Tibial artery (tissue), 4 donors: ENCODE results near the gene ZFR.
"Not testable (repeated sequence)": the region's sequence is repeated elsewhere in the genome, so short reads cannot be mapped to it uniquely, and the experiment has no call there.

Source experiments
- DNase-seq, 2 donors: peaks; one replicate each; pipeline ENCODE4 v3.0.0-alpha.2; 2019
- H3K27ac ChIP-seq, 2 donors: fragments of 200-600 bp; sonication (generic) in 1 of 2; 1 replicate in 1 of 2; 2 replicates in 1 of 2; pipeline ENCODE4 v1.5.1; 2018 to 2019; ENCODE audit warnings: mild to moderate bottlenecking in 1 of 2
- H3K27me3 ChIP-seq, 2 donors: fragments of 200-600 bp; sonication (generic) in 1 of 2; one replicate each; pipeline versions ENCODE4 v1.5.1 to v1.6.0; 2016 to 2019
- H3K36me3 ChIP-seq, 3 donors: fragments of 200-600 bp; sonication (generic) in 2 of 3; one replicate each; pipeline ENCODE4 v1.5.1; 2016 to 2019; ENCODE audit warnings: mild to moderate bottlenecking in 2 of 3
- H3K4me1 ChIP-seq, 4 donors: fragments of 200-600 bp; sonication (generic) in 2 of 4; 1 replicate in 3 of 4; 2 replicates in 1 of 4; pipeline ENCODE4 v1.5.1; 2016 to 2019
- H3K4me3 ChIP-seq, 2 donors: fragments of 200-600 bp; sonication (generic) in 1 of 2; 1 replicate in 1 of 2; 2 replicates in 1 of 2; pipeline ENCODE4 v1.5.1; 2018 to 2019; ENCODE audit warnings: mild to moderate bottlenecking in 2 of 2
- H3K9me3 ChIP-seq, 3 donors: fragments of 200-600 bp; sonication (generic) in 1 of 3; one replicate each; pipeline ENCODE4 v1.5.1; 2016 to 2019
- CTCF ChIP-seq, 2 experiments: fragments of 200-600 bp in 1 of 2; fragments of 450-650 bp in 1 of 2; IDR thresholded peaks; one replicate each; pipeline ENCODE4 v1.5.1; 2017 to 2019; ENCODE audit warnings: antibody characterized with exemption in 2 of 2, mild to moderate bottlenecking in 1 of 2, moderate library complexity in 1 of 2
- intact Hi-C: fragments of 100-400 bp; cut with DNase I; formaldehyde crosslinking; loops from one replicate; pipeline ENCODE4 v1.15.0; 2023; ENCODE audit warnings: low total_unique reads

The ZFR gene

GRCh38 chr5:32383586-32383985, 61.0 kb downstream of the ZFR start:
- no peak for TF ChIP-seq CTCF (IDR thresholded peaks at IDR 0.05)
- H3K4me1 ChIP-seq = peaks cover 0 to 14% (median 2%) of the 10 kb centered on the region in 4 donors
- H3K4me3 ChIP-seq = no peak overlapping the region
- H3K9me3 ChIP-seq = no peaks in the 10 kb centered on the region
- intact Hi-C loops = no loop called here
- H3K27me3 ChIP-seq = no peaks in the 10 kb centered on the region
- H3K36me3 ChIP-seq = peaks cover 66 to 87% (median 70%) of the 10 kb centered on the region in 3 donors
- DNase-seq = no peak
- H3K27ac ChIP-seq = no peak overlapping the region

- peaks cover 0 to 9% (median 2%) of the 10 kb centered on the region in 4 donors for H3K4me1 ChIP-seq
- no peaks in the 10 kb centered on the region for H3K9me3 ChIP-seq
- intact Hi-C loops = no loop called here
- H3K4me3 ChIP-seq = no peak overlapping the region
- TF ChIP-seq CTCF (IDR thresholded peaks at IDR 0.05) = no peak
- DNase-seq = no peak
- peaks cover 68 to 87% (median 70%) of the 10 kb centered on the region in 3 donors for H3K36me3 ChIP-seq
- no peaks in the 10 kb centered on the region for H3K27me3 ChIP-seq
- no peak overlapping the region for H3K27ac ChIP-seq
Observed at GRCh38 chr5:32383065-32383464, 61.5 kb downstream of the ZFR start.

GRCh38 chr5:32379421-32379820, 65.1 kb downstream of the ZFR start:
- TF ChIP-seq CTCF (IDR thresholded peaks at IDR 0.05) = no peak
- intact Hi-C loops = no loop called here
- no peak overlapping the region for H3K27ac ChIP-seq
- no peak for DNase-seq
- H3K4me3 ChIP-seq = no peak overlapping the region
- no peaks in the 10 kb centered on the region for H3K4me1 ChIP-seq
- peaks cover 53 to 83% (median 61%) of the 10 kb centered on the region in 3 donors for H3K36me3 ChIP-seq
- H3K9me3 ChIP-seq = no peaks in the 10 kb centered on the region
- no peaks in the 10 kb centered on the region for H3K27me3 ChIP-seq

GRCh38 chr5:32378966-32379365, 65.6 kb downstream of the ZFR start:
- no peak for DNase-seq
- Histone ChIP-seq H3K4me3 (no peak overlapping the region), H3K27me3 (no peaks in the 10 kb centered on the region), H3K36me3 (peaks cover 48 to 81% (median 59%) of the 10 kb centered on the region in 3 donors), H3K27ac (no peak overlapping the region), H3K9me3 (no peaks in the 10 kb centered on the region), H3K4me1 (no peaks in the 10 kb centered on the region)
- no peak for TF ChIP-seq CTCF (IDR thresholded peaks at IDR 0.05)
- intact Hi-C loops = no loop called here

- DNase-seq = no peak
- Histone ChIP-seq H3K36me3 (peaks cover 5 to 31% (median 30%) of the 10 kb centered on the region in 3 donors), H3K4me1 (no peaks in the 10 kb centered on the region), H3K27ac (no peak overlapping the region), H3K27me3 (no peaks in the 10 kb centered on the region), H3K4me3 (no peak overlapping the region), H3K9me3 (no peaks in the 10 kb centered on the region)
- intact Hi-C loops = no loop called here
- no peak for TF ChIP-seq CTCF (IDR thresholded peaks at IDR 0.05)
Observed at GRCh38 chr5:32369542-32370155, 74.9 kb downstream of the ZFR start.

GRCh38 chr5:32369032-32369431, 75.5 kb downstream of the ZFR start:
- H3K36me3 ChIP-seq = peaks cover 5 to 35% (median 28%) of the 10 kb centered on the region in 3 donors
- H3K4me3 ChIP-seq = no peak overlapping the region
- DNase-seq = no peak
- intact Hi-C loops = no loop called here
- no peaks in the 10 kb centered on the region for H3K9me3 ChIP-seq
- H3K27ac ChIP-seq = no peak overlapping the region
- H3K4me1 ChIP-seq = no peaks in the 10 kb centered on the region
- no peaks in the 10 kb centered on the region for H3K27me3 ChIP-seq
- no peak for TF ChIP-seq CTCF (IDR thresholded peaks at IDR 0.05)

GRCh38 chr5:32367271-32367670, 77.3 kb downstream of the ZFR start:
- peaks cover 17 to 38% (median 28%) of the 10 kb centered on the region in 3 donors for H3K36me3 ChIP-seq
- H3K4me3 ChIP-seq, intact Hi-C loops: not testable (repeated sequence)

More at GRCh38 chr5:32367271-32367670, 77.3 kb downstream of the ZFR start:
- H3K9me3 ChIP-seq, H3K4me1 ChIP-seq, H3K27me3 ChIP-seq, H3K27ac ChIP-seq, DNase-seq: not testable (repeated sequence)
